Activated naive CD8-positive, alpha-beta T cell treated with anti-CD3 and anti-CD28 coated beads for 36 hours (primary cell): ENCODE measurements around the gene TMEM38A. TPM values are rescaled to one million over a fixed set of nuclear protein-coding genes. Genes with fewer than 3 reads are reported as not detected.
"Not testable (repeated sequence)": the region's sequence is repeated elsewhere in the genome, so short reads cannot be mapped to it uniquely, and the experiment has no call there.

Experiments used
- DNase-seq: peaks from one replicate; pipeline ENCODE4 v3.0.0; 2021
- H3K27ac Mint-ChIP-seq: one replicate; pipeline ENCODE4 v1.8.0; 2022; ENCODE audit warnings: mild to moderate bottlenecking, moderate library complexity, mixed read lengths
- H3K27me3 Mint-ChIP-seq: one replicate; pipeline ENCODE4 v1.8.0; 2022; ENCODE audit warnings: mild to moderate bottlenecking, mixed read lengths
- H3K36me3 Mint-ChIP-seq: one replicate; pipeline ENCODE4 v1.8.0; 2021; ENCODE audit warnings: mild to moderate bottlenecking, mixed read lengths
- H3K4me1 Mint-ChIP-seq: one replicate; pipeline ENCODE4 v1.8.0; 2021; ENCODE audit warnings: mixed read lengths
- H3K4me3 Mint-ChIP-seq: one replicate; pipeline ENCODE4 v1.8.0; 2022; ENCODE audit warnings: mild to moderate bottlenecking, moderate library complexity, mixed read lengths
- H3K9me3 Mint-ChIP-seq: one replicate; pipeline ENCODE4 v1.8.0; 2022; ENCODE audit warnings: mixed read lengths
- total RNA-seq, 2 experiments: library from RNA; stranded (reverse); gene quantifications; one replicate each; pipeline ENCODE4 v1.2.3, GENCODE V29; 2021

TMEM38A gene
- total RNA-seq, 2 experiments from 2014 or later, result 0.70 to 1.2 TPM

DNA sequence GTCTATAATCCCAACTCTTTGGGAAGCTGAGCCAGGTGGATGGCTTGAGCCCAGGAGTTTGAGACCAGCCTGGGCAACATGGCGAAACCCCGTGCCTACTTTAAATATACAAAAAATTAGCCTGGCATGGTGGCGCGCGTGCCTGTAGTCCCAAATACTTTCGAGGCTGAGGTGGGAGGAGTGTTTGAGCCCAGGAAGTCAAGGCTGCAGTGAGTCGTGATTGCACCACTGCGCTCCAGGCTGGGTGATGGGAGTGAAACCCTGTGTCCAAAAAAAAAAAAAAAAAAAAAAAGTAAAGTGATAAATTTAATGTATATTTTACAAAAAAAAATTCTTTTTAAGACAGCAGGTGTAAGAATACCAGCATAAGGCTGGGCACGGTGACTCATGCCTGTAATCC is 17.6 kb downstream of the TMEM38A start:
- Mint-ChIP-seq H3K27me3 (no peaks in the 10 kb centered on the region), H3K4me1 (no peaks in the 10 kb centered on the region), H3K4me3 (no peak overlapping the region), H3K36me3 (peaks cover 12% of the 10 kb centered on the region), H3K27ac (no peak overlapping the region), H3K9me3 (peaks cover 9% of the 10 kb centered on the region)
- DNase-seq, result no peak

DNA sequence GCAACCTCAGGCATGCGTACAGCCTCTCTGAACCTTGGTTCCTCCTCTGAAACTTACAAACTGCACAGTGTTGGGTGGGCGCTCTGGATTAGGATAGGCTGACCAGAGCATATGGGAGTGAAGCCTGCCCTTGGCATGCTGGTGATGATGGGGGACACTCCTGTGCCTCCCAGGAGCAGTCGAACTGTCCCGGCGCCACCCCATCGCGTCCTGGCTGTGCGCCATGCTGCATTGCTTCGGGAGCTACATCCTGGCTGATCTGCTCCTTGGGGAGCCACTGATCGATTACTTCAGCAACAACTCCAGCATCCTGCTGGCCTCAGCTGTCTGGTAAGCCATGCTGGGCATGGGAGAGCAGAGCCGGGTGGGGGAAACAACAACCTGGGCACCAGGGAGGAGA is 18.9 kb downstream of the TMEM38A start:
- no peaks in the 10 kb centered on the region for H3K4me1 Mint-ChIP-seq
- H3K27ac Mint-ChIP-seq, result no peak overlapping the region

DNA sequence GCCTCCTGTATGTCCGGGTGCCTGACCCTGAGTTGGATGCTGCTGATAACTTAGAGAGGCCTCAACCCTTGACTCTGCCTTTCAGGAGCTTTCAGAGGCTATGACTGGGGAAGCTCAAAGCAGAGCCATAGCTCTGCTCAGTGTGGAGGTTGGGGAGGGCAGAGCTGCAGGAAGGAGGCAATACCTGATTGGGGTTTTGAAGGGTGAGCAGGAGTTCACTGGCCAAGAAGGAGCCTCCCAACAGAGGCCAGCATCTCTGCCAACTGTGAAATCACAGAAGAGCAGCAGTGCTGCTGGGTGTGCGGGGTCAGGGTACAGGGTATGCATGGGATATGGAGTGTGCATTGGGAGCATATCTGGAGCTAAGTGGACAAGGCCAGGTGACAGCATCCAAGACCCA is 21.6 kb downstream of the TMEM38A start:
- H3K36me3 Mint-ChIP-seq, result peaks cover 12% of the 10 kb centered on the region
- no peak overlapping the region for H3K4me3 Mint-ChIP-seq
- no peak for DNase-seq
- no peaks in the 10 kb centered on the region for H3K4me1 Mint-ChIP-seq
- peaks cover 9% of the 10 kb centered on the region for H3K9me3 Mint-ChIP-seq
- no peaks in the 10 kb centered on the region for H3K27me3 Mint-ChIP-seq
- H3K27ac Mint-ChIP-seq, result no peak overlapping the region

More for the DNA sequence above, 18.9 kb downstream of the TMEM38A start:
- no peak for DNase-seq
- H3K4me3 Mint-ChIP-seq, result no peak overlapping the region
- H3K36me3 Mint-ChIP-seq, result peaks cover 12% of the 10 kb centered on the region
- H3K9me3 Mint-ChIP-seq, result peaks cover 9% of the 10 kb centered on the region
- H3K27me3 Mint-ChIP-seq, result no peaks in the 10 kb centered on the region

DNA sequence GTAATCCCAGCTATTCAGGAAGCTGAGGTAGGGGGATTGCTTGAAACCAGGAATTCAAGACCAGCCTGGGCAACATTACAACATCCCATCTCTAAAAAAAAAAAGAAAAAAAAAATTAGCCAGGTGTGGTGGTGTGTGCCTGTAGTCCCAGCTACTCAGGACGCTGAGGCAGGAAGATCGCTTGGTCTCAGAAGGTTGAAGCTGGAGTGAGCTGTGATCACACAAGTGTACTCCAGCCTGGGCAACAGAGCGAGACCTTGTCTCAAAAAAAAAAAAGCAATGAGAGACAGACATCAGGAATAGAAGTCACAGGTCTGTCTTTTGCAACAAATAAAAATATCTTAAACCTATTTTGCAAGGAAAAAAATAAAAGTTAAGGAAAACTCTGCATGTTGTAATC is 23.3 kb downstream of the TMEM38A start:
- no peak for DNase-seq
- peaks cover 9% of the 10 kb centered on the region for H3K9me3 Mint-ChIP-seq
- no peaks in the 10 kb centered on the region for H3K4me1 Mint-ChIP-seq
- H3K36me3 Mint-ChIP-seq, result peaks cover 12% of the 10 kb centered on the region
- H3K27me3 Mint-ChIP-seq, result no peaks in the 10 kb centered on the region
- no peak overlapping the region for H3K27ac Mint-ChIP-seq
- H3K4me3 Mint-ChIP-seq, result no peak overlapping the region

DNA sequence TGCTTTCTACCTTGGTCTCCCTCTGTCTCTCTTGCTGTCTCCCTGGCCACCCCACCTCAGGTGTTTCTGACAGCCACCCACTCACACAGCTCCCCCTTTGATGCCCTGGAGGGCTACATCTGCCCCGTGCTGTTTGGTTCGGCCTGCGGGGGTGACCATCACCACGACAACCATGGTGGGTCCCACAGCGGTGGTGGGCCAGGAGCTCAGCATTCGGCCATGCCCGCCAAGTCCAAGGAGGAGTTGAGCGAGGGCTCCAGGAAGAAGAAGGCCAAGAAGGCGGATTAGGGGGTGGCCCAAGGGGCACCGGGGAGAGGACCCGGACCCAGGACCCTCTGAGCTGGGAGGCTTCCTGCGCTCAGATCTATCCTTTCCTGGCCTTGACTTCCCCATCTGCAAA is 27.1 kb downstream of the TMEM38A start:
- Mint-ChIP-seq H3K27me3 (no peaks in the 10 kb centered on the region), H3K27ac (no peak overlapping the region), H3K4me1 (no peaks in the 10 kb centered on the region), H3K9me3 (peaks cover 3% of the 10 kb centered on the region), H3K36me3 (no peaks in the 10 kb centered on the region), H3K4me3 (no peak overlapping the region)
- no peak for DNase-seq

DNA sequence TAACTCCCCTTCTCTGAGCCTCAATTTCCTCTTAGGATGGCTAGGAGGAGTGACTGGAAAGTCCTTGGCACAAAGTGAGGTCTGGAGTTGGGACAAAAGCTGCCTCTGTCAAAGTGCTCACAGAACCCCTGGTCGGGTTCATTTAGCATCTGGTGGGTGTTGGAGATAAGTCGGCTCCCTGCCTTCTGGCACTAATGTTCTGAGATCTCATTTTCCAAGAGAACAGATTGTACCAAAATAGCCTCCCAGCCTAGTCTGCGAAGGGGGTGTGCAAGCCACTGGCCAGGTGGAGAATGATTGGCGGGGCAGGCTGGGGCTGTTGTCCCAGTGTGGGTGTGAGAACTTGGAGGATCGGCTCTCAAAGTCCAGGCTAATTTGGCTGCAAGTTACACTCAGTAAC is 38.0 kb downstream of the TMEM38A start:
- DNase-seq, result no peak
- Mint-ChIP-seq H3K4me3 (no peak overlapping the region), H3K27me3 (peaks cover 4% of the 10 kb centered on the region), H3K36me3 (no peaks in the 10 kb centered on the region), H3K9me3 (peaks cover 2% of the 10 kb centered on the region), H3K27ac (no peak overlapping the region), H3K4me1 (no peaks in the 10 kb centered on the region)

DNA sequence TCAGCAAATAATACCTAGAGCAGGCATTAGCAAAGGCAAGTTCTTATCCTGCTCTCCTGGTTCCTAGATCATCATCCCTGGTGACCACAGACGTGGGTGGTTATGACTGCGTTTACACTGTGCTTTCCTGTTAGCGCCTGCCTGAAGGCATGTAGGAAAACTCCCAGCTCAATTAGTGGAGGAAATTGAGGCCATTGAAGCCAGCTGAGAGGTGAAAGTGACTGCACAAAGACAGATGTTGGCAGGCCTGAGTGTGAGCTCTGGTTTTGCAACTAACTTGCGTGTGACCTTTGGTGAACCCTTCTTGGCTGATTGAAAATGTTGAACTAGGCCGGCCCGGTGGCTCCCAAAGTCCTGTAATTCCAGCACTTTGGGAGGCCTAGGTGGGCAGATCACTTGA is 41.2 kb downstream of the TMEM38A start:
- DNase-seq, result no peak
- Mint-ChIP-seq H3K36me3 (no peaks in the 10 kb centered on the region), H3K9me3 (no peaks in the 10 kb centered on the region), H3K4me3 (no peak overlapping the region), H3K27ac (no peak overlapping the region), H3K4me1 (no peaks in the 10 kb centered on the region), H3K27me3 (peaks cover 9% of the 10 kb centered on the region)

DNA sequence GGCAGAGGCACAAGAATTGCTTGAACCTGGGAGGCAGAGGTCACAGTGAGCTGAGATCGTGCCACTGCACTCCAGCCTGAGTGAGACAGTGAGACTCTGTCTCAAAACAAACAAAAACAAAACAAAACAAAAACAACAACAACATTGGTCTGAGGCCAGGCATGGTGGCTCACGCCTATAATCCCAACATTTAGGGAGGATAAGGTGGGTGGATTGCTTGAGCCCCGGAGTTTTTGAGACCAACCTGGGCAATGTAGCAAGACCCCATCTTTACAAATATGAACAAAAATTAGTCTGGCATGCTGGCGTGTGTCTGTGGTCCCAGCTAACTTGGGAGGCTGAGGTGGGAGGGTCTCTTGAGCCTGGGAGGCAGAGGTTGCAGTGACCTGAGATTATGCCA is 42.7 kb downstream of the TMEM38A start:
- Mint-ChIP-seq H3K9me3 (no peaks in the 10 kb centered on the region), H3K4me1 (no peaks in the 10 kb centered on the region), H3K4me3 (no peak overlapping the region), H3K27me3 (peaks cover 15% of the 10 kb centered on the region), H3K36me3 (no peaks in the 10 kb centered on the region), H3K27ac (no peak overlapping the region)
- no peak for DNase-seq

DNA sequence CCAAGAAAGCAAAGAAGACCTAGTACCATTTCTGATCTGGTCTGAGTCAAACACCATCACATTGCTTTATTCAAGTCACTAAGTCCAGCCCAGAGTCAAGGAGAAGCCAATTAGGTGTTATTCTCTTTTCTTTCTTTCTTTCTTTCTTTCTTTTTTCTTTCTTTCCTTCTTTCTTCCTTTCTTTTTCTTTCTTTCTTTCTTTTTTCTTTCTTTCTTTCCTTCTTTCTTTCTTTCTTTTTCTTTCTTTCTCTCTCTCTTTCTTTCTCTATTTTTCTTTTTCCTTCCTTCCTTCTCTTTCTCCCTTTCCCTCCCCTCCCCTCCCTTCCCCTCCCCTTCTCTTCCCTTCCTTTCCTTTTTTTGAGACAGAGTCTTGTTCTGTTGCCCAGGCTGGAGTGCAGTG is 49.9 kb downstream of the TMEM38A start:
- H3K27ac Mint-ChIP-seq, H3K36me3 Mint-ChIP-seq, DNase-seq, H3K9me3 Mint-ChIP-seq, H3K4me3 Mint-ChIP-seq, H3K4me1 Mint-ChIP-seq: not testable (repeated sequence)
- H3K27me3 Mint-ChIP-seq, result peaks cover 16% of the 10 kb centered on the region

DNA sequence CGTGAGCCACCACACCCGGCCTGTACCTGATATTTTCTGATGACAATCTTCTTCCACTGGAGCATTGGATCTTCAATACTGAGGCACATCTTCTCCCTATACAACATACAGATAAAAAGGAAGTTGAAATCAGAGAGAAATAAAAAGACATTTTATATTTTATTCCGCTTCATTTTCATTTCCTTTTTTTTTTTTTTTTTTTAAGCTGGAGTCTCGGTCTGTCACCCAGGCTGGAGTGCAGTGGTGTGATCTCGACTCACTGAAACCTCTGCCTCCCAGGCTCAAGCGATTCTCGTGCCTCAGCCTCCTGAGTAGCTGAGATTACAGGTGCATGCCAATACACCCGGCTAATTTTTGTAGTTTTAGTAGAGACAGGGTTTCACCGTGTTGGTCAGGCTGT is 51.4 kb downstream of the TMEM38A start:
- not testable (repeated sequence) for H3K4me3 Mint-ChIP-seq, H3K9me3 Mint-ChIP-seq, H3K27me3 Mint-ChIP-seq, H3K4me1 Mint-ChIP-seq, H3K27ac Mint-ChIP-seq, H3K36me3 Mint-ChIP-seq, DNase-seq

DNA sequence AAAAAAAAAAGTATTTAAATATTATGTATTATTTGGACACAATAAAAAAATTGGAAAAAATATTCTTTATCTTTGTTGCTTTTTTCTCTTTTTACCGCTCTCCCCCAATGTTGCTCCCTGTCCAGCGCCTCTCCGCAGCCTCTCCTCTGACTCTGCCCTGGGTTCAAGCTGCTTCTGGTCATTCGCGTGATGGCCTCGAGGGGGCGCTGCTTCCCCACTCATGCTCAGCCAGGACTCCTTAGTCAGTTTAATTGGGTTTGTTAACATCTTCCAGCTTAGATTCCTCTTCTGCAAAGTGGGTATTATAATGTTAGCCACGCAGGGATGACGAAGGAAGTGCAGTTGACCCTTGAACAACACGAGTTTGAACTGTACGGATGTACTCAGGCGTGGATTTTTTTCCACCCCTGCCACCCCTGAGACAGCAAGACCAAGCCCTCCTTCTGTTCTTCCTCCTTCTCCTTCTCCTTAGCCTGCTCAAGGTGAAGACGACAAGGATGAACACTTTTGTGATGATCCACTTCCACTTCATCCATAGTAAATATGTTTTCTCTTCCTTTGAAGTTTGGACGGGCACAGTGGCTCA is 53.9 kb downstream of the TMEM38A start:
- H3K36me3 Mint-ChIP-seq, result no peaks in the 10 kb centered on the region
- H3K9me3 Mint-ChIP-seq, result no peaks in the 10 kb centered on the region
- H3K27me3 Mint-ChIP-seq, result peaks cover 5% of the 10 kb centered on the region
- DNase-seq, result peak; percentile 35
- peaks cover 4% of the 10 kb centered on the region for H3K4me1 Mint-ChIP-seq
- H3K4me3 Mint-ChIP-seq, result no peak overlapping the region
- peak overlapping the region; percentile 22 for H3K27ac Mint-ChIP-seq

DNA sequence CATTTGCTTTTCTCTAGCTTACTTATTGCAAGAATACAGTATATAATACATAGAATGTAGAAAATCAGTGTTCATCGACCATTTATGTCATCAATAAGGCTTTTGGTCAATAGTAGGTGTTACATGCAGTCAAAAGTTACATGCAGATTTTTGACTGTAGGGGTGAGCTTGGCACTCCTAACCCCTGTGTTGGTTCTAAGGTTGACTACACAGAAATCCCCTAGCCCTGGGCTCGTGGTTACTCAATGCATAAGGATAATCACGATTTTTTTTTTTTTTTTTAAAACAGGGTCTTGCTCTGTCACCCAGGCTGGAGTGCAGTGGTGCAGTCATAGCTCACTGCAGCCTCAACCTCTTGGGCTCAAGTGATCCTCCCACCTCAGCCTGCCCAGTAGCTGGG is 54.7 kb downstream of the TMEM38A start:
- Mint-ChIP-seq H3K36me3 (no peaks in the 10 kb centered on the region), H3K4me1 (peaks cover 4% of the 10 kb centered on the region), H3K27me3 (peaks cover 5% of the 10 kb centered on the region), H3K4me3 (no peak overlapping the region), H3K9me3 (no peaks in the 10 kb centered on the region), H3K27ac (no peak overlapping the region)
- peak; percentile 3 for DNase-seq

DNA sequence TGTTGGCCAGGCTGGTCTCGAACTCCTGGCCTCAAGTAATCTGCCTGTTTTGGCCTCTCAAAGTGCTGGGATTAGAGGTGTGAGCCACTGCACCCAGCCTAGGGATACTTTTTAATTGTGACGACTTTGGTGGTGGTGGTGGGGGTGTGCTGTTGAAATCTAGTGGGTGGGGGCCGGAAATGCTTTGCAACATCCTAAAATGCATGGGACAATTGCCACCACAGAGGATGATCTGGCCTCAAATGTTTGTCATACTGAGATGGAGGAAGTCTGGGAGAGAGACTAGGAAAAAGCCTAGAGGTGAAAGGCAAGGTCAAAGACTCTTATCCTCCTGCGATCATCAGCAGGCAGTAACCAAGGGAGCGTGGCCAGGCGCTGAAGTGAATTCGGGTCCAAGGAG is 60.1 kb downstream of the TMEM38A start:
- H3K4me3 Mint-ChIP-seq, result no peak overlapping the region

DNA sequence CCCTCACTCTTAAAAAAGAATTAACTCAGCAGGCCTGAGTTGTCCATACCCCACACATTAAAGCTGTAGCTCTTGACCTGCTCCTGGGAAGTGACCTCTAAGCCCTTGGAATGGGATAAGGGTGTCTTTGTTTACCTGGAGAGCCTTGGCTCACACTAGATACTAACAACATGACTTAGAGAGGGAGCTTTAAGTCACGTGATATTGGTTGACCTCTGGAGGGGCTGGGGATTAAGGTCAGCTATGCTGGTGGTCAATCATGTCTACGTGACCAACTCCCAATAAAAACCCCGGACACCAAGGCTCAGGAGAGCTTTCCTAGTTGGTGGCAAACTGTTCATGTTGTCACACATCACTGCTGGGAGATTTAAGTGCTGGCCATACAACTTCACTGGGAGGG is 61.7 kb downstream of the TMEM38A start:
- no peaks in the 10 kb centered on the region for H3K27me3 Mint-ChIP-seq
- H3K9me3 Mint-ChIP-seq, result no peaks in the 10 kb centered on the region
- H3K4me1 Mint-ChIP-seq, result peaks cover 4% of the 10 kb centered on the region
- no peak for DNase-seq
- no peak overlapping the region for H3K27ac Mint-ChIP-seq
- H3K36me3 Mint-ChIP-seq, result no peaks in the 10 kb centered on the region
- H3K4me3 Mint-ChIP-seq, result no peak overlapping the region

More for the DNA sequence above, 60.1 kb downstream of the TMEM38A start:
- peaks cover 4% of the 10 kb centered on the region for H3K4me1 Mint-ChIP-seq
- H3K27me3 Mint-ChIP-seq, result no peaks in the 10 kb centered on the region
- no peaks in the 10 kb centered on the region for H3K36me3 Mint-ChIP-seq
- DNase-seq, result no peak
- H3K9me3 Mint-ChIP-seq, result no peaks in the 10 kb centered on the region
- no peak overlapping the region for H3K27ac Mint-ChIP-seq

DNA sequence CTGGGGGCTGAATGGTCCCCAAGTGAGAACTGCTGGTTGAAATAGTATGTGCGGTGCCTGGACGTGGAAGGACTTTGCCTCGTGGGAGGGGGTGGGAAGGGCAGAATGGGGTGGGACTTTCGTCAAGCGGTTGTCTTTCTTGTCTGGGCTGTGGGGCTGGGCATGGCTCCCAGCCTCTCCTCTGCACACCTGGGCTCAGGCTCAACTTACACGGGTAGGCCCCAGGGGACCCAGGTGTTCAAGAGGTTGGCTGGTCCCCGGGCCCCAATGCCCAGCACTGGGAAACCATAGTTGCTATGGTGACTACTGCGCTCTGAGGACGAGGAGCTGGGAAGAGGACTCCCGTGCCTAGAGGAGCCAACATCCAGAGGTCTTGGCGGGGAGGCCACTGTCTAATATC is 66.0 kb downstream of the TMEM38A start:
- no peaks in the 10 kb centered on the region for H3K4me1 Mint-ChIP-seq
- DNase-seq, result no peak
- no peaks in the 10 kb centered on the region for H3K27me3 Mint-ChIP-seq
- H3K27ac Mint-ChIP-seq, result no peak overlapping the region
- no peaks in the 10 kb centered on the region for H3K36me3 Mint-ChIP-seq
- no peaks in the 10 kb centered on the region for H3K9me3 Mint-ChIP-seq
- no peak overlapping the region for H3K4me3 Mint-ChIP-seq

DNA sequence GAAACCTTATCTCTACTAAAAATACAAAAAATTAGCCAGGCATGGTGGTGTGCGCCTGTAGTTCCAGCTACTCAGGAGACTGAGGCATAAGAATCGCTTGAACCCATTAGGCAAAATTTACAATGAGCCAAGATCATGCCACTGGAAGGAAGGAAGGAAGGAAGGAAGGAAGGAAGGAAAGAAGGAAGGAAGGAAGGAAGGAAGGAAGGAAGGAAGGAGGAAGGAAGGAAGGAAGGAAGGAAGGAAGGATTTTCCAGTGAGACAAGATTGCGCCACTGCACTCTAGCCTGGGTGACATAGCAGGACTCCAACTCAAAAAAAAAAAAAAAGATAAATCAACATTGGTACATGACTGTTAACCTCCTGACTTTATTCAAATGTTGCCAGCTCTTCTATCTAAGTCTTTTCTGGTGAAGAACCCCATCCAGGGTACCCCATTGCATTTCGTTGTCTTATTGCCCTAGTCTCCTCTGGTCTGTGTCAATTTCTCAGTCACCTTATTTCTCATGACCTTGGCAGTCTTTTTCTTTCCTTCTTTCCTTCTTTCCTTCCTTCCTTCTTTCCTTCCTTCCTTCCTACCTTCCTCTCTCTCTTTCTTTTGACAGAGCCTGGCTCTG is 74.8 kb downstream of the TMEM38A start:
- peaks cover 20% of the 10 kb centered on the region for H3K27me3 Mint-ChIP-seq
- not testable (repeated sequence) for H3K9me3 Mint-ChIP-seq, H3K27ac Mint-ChIP-seq, H3K36me3 Mint-ChIP-seq, H3K4me3 Mint-ChIP-seq, H3K4me1 Mint-ChIP-seq, DNase-seq
